Coronary artery (tissue), 2 donors: ENCODE data around the gene REL.
"Not testable (repeated sequence)": the region's sequence is repeated elsewhere in the genome, so short reads cannot be mapped to it uniquely, and the experiment has no call there.

Experiments
- DNase-seq: peaks from one replicate; pipeline ENCODE4 v3.0.0-alpha.2; 2017; ENCODE audit warnings: low spot score
- H3K27ac ChIP-seq, 2 donors: fragments of 200-600 bp; sonication (generic); one replicate each; pipeline ENCODE4 v1.5.1; 2016 to 2019
- H3K4me3 ChIP-seq: fragments of 200-600 bp; sonication (generic); 2 replicates; pipeline ENCODE4 v1.5.1; 2016; ENCODE audit warnings: mild to moderate bottlenecking, moderate library complexity
- CTCF ChIP-seq: fragments of 200-600 bp; sonication (generic); IDR thresholded peaks from one replicate; pipeline ENCODE4 v1.5.1; 2019; ENCODE audit warnings: antibody characterized with exemption

REL gene

GRCh38 chr2:60890393-60890707, 9.0 kb downstream of the REL start:
- no peak overlapping the region for H3K27ac ChIP-seq
- TF ChIP-seq CTCF, result no peak
- DNase-seq, result no peak
- no peak overlapping the region for H3K4me3 ChIP-seq

- TF ChIP-seq CTCF, result no peak
- Histone ChIP-seq H3K27ac (no peak overlapping the region), H3K4me3 (no peak overlapping the region)
- no peak for DNase-seq
Measured at GRCh38 chr2:60891180-60891579, 9.8 kb downstream of the REL start.

- TF ChIP-seq CTCF, result no peak
- Histone ChIP-seq H3K4me3 (no peak overlapping the region), H3K27ac (no peak overlapping the region)
- DNase-seq, result no peak
Measured at GRCh38 chr2:60898567-60898966, 17.2 kb downstream of the REL start.

- no peak for DNase-seq
- Histone ChIP-seq H3K27ac (no peak overlapping the region), H3K4me3 (no peak overlapping the region)
- TF ChIP-seq CTCF, result no peak
Measured at GRCh38 chr2:60899230-60899891, 18.0 kb downstream of the REL start.

- DNase-seq, result no peak
- TF ChIP-seq CTCF, result no peak
- Histone ChIP-seq H3K27ac (no peak overlapping the region), H3K4me3 (no peak overlapping the region)
Measured at GRCh38 chr2:60899892-60900249, 18.5 kb downstream of the REL start.

GRCh38 chr2:60901296-60901695, 19.9 kb downstream of the REL start:
- H3K4me3 ChIP-seq, H3K27ac ChIP-seq, DNase-seq: not testable (repeated sequence)

- not testable (repeated sequence) for H3K27ac ChIP-seq, H3K4me3 ChIP-seq, DNase-seq
Measured at GRCh38 chr2:60905867-60906266, 24.5 kb downstream of the REL start.

- Histone ChIP-seq H3K27ac (no peak overlapping the region), H3K4me3 (no peak overlapping the region)
- no peak for DNase-seq
- TF ChIP-seq CTCF, result no peak
Measured at GRCh38 chr2:60906395-60906794, 25.0 kb downstream of the REL start.
